Common myeloid progenitor, CD34-positive (primary cell): ENCODE data around the gene NOP53.
"Not testable (repeated sequence)": the region's sequence is repeated elsewhere in the genome, so short reads cannot be mapped to it uniquely, and the experiment has no call there.

Source experiments
- CTCF ChIA-PET: fragments of 350-600 bp; sonication (Branson Sonifier 250); formaldehyde crosslinking; loops from one replicate; lab custom pipeline; 2021; ENCODE audit warnings: antibody characterized with exemption; lab: Charles Lee
- POLR2A ChIA-PET: fragments of 350-600 bp; sonication (Branson Sonifier 250); formaldehyde crosslinking; loops from one replicate; lab custom pipeline; 2021; ENCODE audit warnings: antibody characterized with exemption; lab: Charles Lee
- DNase-seq, 3 donors: peaks; one replicate each; pipeline versions ENCODE4 v3.0.0 to v3.0.0-alpha.2; 2013
- H3K27ac ChIP-seq, 2 experiments: 1 replicate in 1 of 2; 2 replicates in 1 of 2; pipeline ENCODE4 v1.7.0; 2013; ENCODE audit warnings: inconsistent platforms in 2 of 2, low read length in 2 of 2, mild to moderate bottlenecking in 2 of 2, low read depth in 1 of 2, moderate library complexity in 1 of 2; ENCODE audit not compliant: severe bottlenecking in 2 of 2, insufficient read depth in 1 of 2, poor library complexity in 1 of 2
- H3K27me3 ChIP-seq, 5 experiments: replicated peaks in 2 of 5; 1 replicate in 3 of 5; 2 replicates in 2 of 5; pipeline versions ENCODE4 v1.6.1 to v1.7.0; 2013; ENCODE audit warnings: low read length in 4 of 5, mild to moderate bottlenecking in 2 of 5, moderate library complexity in 2 of 5, inconsistent platforms in 1 of 5; ENCODE audit not compliant: insufficient read depth in 5 of 5, control insufficient read depth in 4 of 5
- H3K36me3 ChIP-seq, 4 experiments: 1 replicate in 2 of 4; 2 replicates in 2 of 4; pipeline versions ENCODE4 v1.6.1 to v1.7.0; 2013; ENCODE audit warnings: low read length in 3 of 4, control low read depth in 1 of 4, mild to moderate bottlenecking in 1 of 4; ENCODE audit not compliant: control insufficient read depth in 4 of 4, insufficient read depth in 4 of 4
- H3K4me1 ChIP-seq, 4 experiments: 1 replicate in 3 of 4; 2 replicates in 1 of 4; pipeline versions ENCODE4 v1.6.1 to v1.7.1; 2013; ENCODE audit warnings: low read length in 3 of 4, mild to moderate bottlenecking in 3 of 4, control low read depth in 1 of 4, inconsistent platforms in 1 of 4, moderate library complexity in 1 of 4; ENCODE audit not compliant: control insufficient read depth in 4 of 4, insufficient read depth in 4 of 4; ENCODE audit errors: control extremely low read depth in 1 of 4
- H3K4me3 ChIP-seq, 7 experiments: 1 replicate in 4 of 7; 2 replicates in 3 of 7; pipeline versions ENCODE4 v1.5.1 to v1.7.0; 2013; ENCODE audit warnings: mild to moderate bottlenecking in 7 of 7, low read length in 6 of 7, moderate library complexity in 6 of 7, inconsistent platforms in 2 of 7, low read depth in 2 of 7, control low read depth in 1 of 7; ENCODE audit not compliant: insufficient read depth in 4 of 7, control insufficient read depth in 1 of 7; ENCODE audit errors: extremely low read depth in 1 of 7
- H3K9me3 ChIP-seq, 5 experiments: 1 replicate in 4 of 5; 2 replicates in 1 of 5; pipeline versions ENCODE4 v1.6.1 to v1.7.1; 2013; ENCODE audit warnings: low read length in 4 of 5, mild to moderate bottlenecking in 2 of 5, inconsistent platforms in 1 of 5, low read depth in 1 of 5, moderate library complexity in 1 of 5; ENCODE audit not compliant: control insufficient read depth in 4 of 5, insufficient read depth in 2 of 5; ENCODE audit errors: control extremely low read depth in 1 of 5
- WGBS: methylation state at CpG from one replicate; pipeline ENCODE4 v1.1.5; 2013; ENCODE audit not compliant: insufficient coverage; 5-methylcytosine and 5-hydroxymethylcytosine counted together

The NOP53 gene

DNA sequence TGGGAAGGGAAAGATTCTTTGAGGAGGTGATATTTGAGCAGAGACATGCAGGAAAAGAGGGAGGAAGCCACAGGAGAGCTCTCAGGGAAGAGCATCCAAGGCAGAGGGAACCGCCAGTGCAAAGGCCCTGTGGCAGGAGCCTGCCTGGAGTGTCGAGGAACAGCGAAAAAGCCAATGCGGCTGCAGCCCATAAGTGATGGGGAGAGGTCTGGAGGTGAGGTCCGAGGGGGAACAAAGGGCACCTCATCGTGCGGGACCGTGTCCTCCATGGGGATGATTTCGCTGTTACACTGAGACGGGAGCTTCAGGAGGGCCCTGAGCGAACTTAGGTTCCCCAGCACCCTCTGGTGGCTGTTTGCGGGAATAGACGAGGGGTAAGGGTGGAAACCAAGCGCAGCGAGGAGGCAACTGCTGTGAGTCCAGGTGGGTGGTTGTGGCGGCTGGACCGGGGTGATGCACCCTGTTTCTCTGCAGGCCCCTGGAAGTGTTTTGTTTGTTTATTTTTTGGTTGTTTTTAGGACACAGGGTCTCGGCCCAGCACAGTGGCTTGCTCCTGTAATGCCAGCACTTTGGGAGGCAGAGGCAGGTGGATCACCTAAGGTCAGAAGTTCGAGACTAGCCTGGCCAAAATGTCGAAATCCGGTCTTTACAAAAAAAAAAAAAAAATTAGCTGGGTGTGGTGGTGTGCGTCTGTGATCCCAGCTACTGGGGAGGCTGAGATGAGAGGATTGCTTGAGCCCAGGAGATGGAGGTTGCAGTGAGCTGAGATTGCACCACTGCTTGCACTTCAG is 38.0 kb upstream of the NOP53 start:
- peak; percentile 71 to 91 (median 83) for DNase-seq
- H3K27ac ChIP-seq = no peak overlapping the region
- H3K36me3 ChIP-seq = peaks cover 0 to 4% (median under 1%) of the 10 kb centered on the region in 4 experiments
- H3K4me1 ChIP-seq = peaks cover 0 to 5% (median 2%) of the 10 kb centered on the region in 4 experiments
- WGBS = 31% methylated on average over 20 of the region's 22 CpGs
- no peak overlapping the region for H3K4me3 ChIP-seq
- H3K27me3 ChIP-seq = no peaks in the 10 kb centered on the region
- CTCF ChIA-PET = interaction anchor here (0.6 to 18.0 kb wide), 17 partner anchors 9 to 416 kb away, joined by 3 to 321 read pairs (median 4); partner anchors contain the start of gene NOP53
- H3K9me3 ChIP-seq = no peaks in the 10 kb centered on the region
- POLR2A ChIA-PET = interaction anchor here (0.7 to 1.0 kb wide), 2 partner anchors 38 to 263 kb away, joined by 3 read pairs; partner anchors contain the start of gene NOP53

- Histone ChIP-seq H3K4me3 (no peak overlapping the region), H3K4me1 (peaks cover 0 to 6% (median 3%) of the 10 kb centered on the region in 4 experiments), H3K27ac (no peak overlapping the region), H3K27me3 (no peaks in the 10 kb centered on the region), H3K36me3 (peaks cover 0 to 9% (median 2%) of the 10 kb centered on the region in 4 experiments), H3K9me3 (peaks cover 0 to 3% (median 0%) of the 10 kb centered on the region in 5 experiments)
- DNase-seq = no peak
- CTCF ChIA-PET = interaction anchor here (0.5 to 18.0 kb wide), 13 partner anchors 8 to 279 kb away, joined by 3 to 321 read pairs (median 5); partner anchors contain the start of gene NOP53
- WGBS = 89% methylated on average over 3 of the region's 8 CpGs
- POLR2A ChIA-PET = interaction anchor here (3.1 kb wide), 1 partner anchor 32 kb away, joined by 11 read pairs; no protein-coding TSS in a partner anchor
Measured at GRCh38 chr19:47711652-47712242, 33.6 kb upstream of the NOP53 start.

- 2% methylated on average over 38 of the region's 52 CpGs for WGBS
- peak within 1 kb of the TSS in 1 of 2 experiments; percentile 61 for H3K27ac ChIP-seq
- DNase-seq = peak; percentile 58 to 69 (median 67)
- H3K4me1 ChIP-seq = peaks cover 0 to 6% (median 3%) of the 10 kb centered on the region in 4 experiments
- H3K4me3 ChIP-seq = peak within 1 kb of the TSS; percentile 4 to 93 (median 67)
- peaks cover 0 to 3% (median 0%) of the 10 kb centered on the region in 5 experiments for H3K9me3 ChIP-seq
- H3K27me3 ChIP-seq = no peaks in the 10 kb centered on the region
- H3K36me3 ChIP-seq = peaks cover 0 to 18% (median 6%) of the 10 kb centered on the region in 4 experiments
- POLR2A ChIA-PET = interaction anchor here (0.6 to 3.1 kb wide), 4 partner anchors 16 to 72 kb away, joined by 3 to 11 read pairs (median 6); no protein-coding TSS in a partner anchor
- CTCF ChIA-PET = interaction anchor here (0.7 to 18.0 kb wide), 16 partner anchors 9 to 285 kb away, joined by 3 to 321 read pairs (median 4); partner anchors contain the start of gene NOP53
Measured at GRCh38 chr19:47713046-47714021, 32.0 kb upstream of the NOP53 start, which contains the start of gene EHD2. Gene EHD2 (plus strand): TSS chr19:47713422. CDS start chr19:47716613, 3,191 bp downstream.

DNA sequence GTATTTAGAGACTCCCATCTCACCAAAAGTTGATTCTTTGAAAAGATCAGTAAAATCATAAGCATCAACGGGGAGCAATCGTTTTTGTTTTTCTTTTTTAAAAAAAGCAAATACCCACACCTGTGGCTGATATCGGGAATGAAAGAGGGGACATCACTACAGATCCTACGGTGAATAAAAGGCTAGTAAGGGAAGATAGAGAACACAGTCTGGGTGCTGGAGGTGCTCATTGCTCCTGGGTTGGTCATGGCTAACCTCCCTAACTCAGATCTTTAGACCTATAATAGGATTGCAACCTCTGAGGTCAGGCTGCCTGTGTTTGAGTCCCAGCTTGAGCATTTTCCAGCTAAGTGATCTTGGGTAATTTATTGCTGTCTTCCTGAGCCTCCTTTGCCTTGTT is 31.0 kb upstream of the NOP53 start:
- peaks cover 0 to 20% (median 6%) of the 10 kb centered on the region in 4 experiments for H3K36me3 ChIP-seq
- H3K27ac ChIP-seq = no peak overlapping the region
- WGBS = 92% methylated on average over 2 of the region's 4 CpGs
- peaks cover 0 to 6% (median 3%) of the 10 kb centered on the region in 4 experiments for H3K4me1 ChIP-seq
- peak overlapping the region in 4 of 7 experiments; percentile 67 to 93 (median 78) for H3K4me3 ChIP-seq
- ChIA-PET CTCF (interaction anchor here (0.7 to 18.0 kb wide), 4 partner anchors 11 to 74 kb away, joined by 3 to 321 read pairs (median 72); partner anchors contain the start of gene NOP53), POLR2A (interaction anchor here (1.2 to 3.1 kb wide), 2 partner anchors 15 to 29 kb away, joined by 6 to 11 read pairs; no protein-coding TSS in a partner anchor)
- H3K9me3 ChIP-seq = peaks cover 0 to 3% (median 0%) of the 10 kb centered on the region in 5 experiments
- peak in 1 of 3 donors; percentile 30 for DNase-seq
- H3K27me3 ChIP-seq = no peaks in the 10 kb centered on the region

DNA sequence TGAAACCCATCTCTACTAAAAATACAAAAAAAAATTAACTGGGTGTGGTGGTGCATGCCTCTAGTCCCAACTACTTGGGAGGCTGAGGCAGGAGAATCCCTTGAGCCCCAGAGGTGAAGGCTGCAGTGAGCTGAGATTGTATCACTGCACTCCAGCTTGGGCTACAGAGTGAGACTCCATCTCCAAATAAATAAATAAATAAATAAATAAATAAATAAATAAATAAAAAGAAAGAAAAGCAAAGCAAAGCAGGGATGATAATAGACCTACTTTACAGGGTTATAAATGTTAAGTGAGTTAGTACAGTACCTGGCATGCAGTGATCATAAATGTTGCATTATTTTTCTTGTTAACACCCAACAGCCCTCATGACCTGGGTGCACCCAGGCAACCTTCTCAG is 30.5 kb upstream of the NOP53 start:
- H3K4me3 ChIP-seq, DNase-seq, H3K27ac ChIP-seq, H3K9me3 ChIP-seq, H3K27me3 ChIP-seq, H3K4me1 ChIP-seq: not testable (repeated sequence)
- peaks cover 0 to 20% (median 6%) of the 10 kb centered on the region in 4 experiments for H3K36me3 ChIP-seq
- POLR2A ChIA-PET = interaction anchor here (1.0 to 3.1 kb wide), 2 partner anchors 9 to 29 kb away, joined by 3 to 11 read pairs; no protein-coding TSS in a partner anchor
- CTCF ChIA-PET = interaction anchor here (3.8 to 18.0 kb wide), 3 partner anchors 11 to 73 kb away, joined by 16 to 321 read pairs (median 128); partner anchors contain the start of gene NOP53
